ENCODE data around the gene VPS13D.

Gene VPS13D

DNA sequence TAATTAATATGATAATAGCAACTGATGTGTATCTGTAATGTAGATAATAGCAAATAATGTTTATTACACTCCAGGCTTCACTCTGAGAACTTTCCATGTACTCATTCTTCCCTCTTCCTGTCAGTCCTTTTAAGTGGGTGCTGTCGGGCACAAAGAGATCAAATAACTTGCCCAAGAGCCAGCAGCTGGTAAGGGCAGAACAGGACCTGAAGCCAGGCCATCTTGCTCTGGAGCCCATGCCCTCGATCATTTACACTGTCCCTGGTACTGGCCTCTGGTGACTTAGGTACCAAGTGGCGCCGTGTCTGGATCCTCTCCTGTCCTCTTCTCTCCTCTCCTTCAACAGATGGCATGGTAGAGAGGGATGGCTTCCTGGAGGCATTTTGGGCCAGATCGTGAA lies 97.2 kb downstream of the VPS13D start:
- Histone ChIP-seq H3K27me3 (replicated peaks; ENCODE audit: insufficient read depth, low read length) (no peaks in the 10 kb centered on the region), H2AFZ (ENCODE audit: low read length) (no peak overlapping the region), H3K9me3 (replicated peaks; ENCODE audit: insufficient read depth, low read length) (no peaks in the 10 kb centered on the region), H3K4me2 (ENCODE audit: low read depth, low read length) (no peak overlapping the region), H3K79me2 (ENCODE audit: low read length) (no peaks in the 10 kb centered on the region), H3K9me2 (replicated peaks; ENCODE audit: insufficient read depth, low read length) (no peaks in the 10 kb centered on the region), H4K20me1 (ENCODE audit: insufficient read depth, low read length) (no peaks in the 10 kb centered on the region), H3F3A (ENCODE audit: insufficient read depth, low read length) (no peaks in the 10 kb centered on the region), H3K4me1 (ENCODE audit: low read length) (no peaks in the 10 kb centered on the region), H3K4me3 (ENCODE audit: low read length) (no peak overlapping the region), H3K9ac (ENCODE audit: low read length) (no peak overlapping the region), H3K36me3 (replicated peaks; ENCODE audit: insufficient read depth, low read length) (no peaks in the 10 kb centered on the region), H3K27ac (ENCODE audit: low read length) (no peak overlapping the region)
- TF ChIP-seq, protein P1, sequence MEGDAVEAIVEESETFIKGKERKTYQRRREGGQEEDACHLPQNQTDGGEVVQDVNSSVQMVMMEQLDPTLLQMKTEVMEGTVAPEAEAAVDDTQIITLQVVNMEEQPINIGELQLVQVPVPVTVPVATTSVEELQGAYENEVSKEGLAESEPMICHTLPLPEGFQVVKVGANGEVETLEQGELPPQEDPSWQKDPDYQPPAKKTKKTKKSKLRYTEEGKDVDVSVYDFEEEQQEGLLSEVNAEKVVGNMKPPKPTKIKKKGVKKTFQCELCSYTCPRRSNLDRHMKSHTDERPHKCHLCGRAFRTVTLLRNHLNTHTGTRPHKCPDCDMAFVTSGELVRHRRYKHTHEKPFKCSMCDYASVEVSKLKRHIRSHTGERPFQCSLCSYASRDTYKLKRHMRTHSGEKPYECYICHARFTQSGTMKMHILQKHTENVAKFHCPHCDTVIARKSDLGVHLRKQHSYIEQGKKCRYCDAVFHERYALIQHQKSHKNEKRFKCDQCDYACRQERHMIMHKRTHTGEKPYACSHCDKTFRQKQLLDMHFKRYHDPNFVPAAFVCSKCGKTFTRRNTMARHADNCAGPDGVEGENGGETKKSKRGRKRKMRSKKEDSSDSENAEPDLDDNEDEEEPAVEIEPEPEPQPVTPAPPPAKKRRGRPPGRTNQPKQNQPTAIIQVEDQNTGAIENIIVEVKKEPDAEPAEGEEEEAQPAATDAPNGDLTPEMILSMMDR (IDR thresholded peaks at IDR 0.05; ENCODE audit: low read length), result no peak
- no peak for TF ChIP-seq EZH2phosphoT487 (IDR thresholded peaks at IDR 0.05; ENCODE audit: low read length)
- no peak for TF ChIP-seq EZH2 (optimal IDR thresholded peaks at IDR 0.05; ENCODE audit: low read depth, low read length)
- DNase-seq, result no peak

DNA sequence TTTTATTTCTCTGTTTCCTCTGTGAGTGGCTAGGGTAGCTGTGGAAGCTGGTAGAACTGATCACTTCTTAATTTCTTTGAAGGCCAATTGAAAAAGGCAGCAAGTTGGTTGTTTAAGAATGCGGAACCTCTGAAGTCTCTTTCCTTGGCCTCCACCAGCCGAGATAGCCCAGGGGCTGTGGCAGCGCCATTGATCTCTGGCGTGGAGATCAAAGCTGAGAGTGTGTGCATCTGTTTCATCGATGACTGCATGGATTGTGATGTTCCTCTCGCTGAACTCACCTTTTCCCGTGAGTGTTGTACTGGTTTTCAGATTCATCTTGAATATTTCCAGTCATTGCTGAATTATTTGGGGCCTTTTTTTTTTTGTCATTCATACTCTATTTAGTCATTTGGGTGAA lies 97.7 kb downstream of the VPS13D start:
- TF ChIP-seq EZH2 (optimal IDR thresholded peaks at IDR 0.05; ENCODE audit: low read depth, low read length), result no peak
- no peak for TF ChIP-seq EZH2phosphoT487 (IDR thresholded peaks at IDR 0.05; ENCODE audit: low read length)
- TF ChIP-seq, protein P1 (IDR thresholded peaks at IDR 0.05; ENCODE audit: low read length), result no peak
- no peak overlapping the region for H3K27ac ChIP-seq (ENCODE audit: low read length)
- H2AFZ ChIP-seq (ENCODE audit: low read length), result no peak overlapping the region

DNA sequence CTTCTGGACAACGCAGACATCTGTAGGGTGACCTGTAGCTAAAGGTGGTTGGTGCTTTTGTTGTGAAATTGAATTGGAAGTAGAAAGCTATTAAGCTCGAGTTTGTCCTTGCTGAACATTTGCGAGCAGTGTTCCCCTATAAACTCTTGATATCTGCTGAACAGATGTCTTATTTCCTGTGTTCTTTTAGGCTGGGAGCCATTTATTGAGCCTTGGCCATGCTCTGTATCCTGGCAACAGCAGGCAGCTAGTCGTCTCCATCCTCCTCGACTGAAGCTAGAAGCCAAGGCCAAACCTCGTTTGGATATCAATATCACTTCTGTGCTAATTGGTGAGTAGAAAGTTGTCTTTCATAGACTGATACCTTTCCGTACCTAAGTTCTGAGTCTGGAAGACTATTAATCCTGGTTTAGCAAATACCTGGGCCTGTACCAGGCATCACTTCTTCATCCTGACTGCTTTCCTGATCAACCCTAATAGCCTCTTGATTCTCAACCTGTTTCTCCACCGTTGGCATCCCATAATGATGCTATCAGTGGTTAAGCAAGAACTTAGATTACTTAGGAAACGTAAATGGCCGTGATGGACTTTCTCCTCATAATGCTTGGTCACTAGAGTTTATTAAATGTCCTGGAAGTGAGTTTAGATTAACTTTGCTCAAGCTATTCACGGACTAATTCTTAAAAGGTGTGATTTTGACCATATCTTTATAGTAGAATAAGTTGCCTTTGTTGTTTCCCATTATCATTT lies 103.4 kb downstream of the VPS13D start:
- Histone ChIP-seq H3F3A (ENCODE audit: insufficient read depth, low read length) (no peaks in the 10 kb centered on the region), H3K9me3 (replicated peaks; ENCODE audit: insufficient read depth, low read length) (no peaks in the 10 kb centered on the region), H3K27ac (ENCODE audit: low read length) (no peak overlapping the region), H3K79me2 (ENCODE audit: low read length) (no peaks in the 10 kb centered on the region), H3K36me3 (replicated peaks; ENCODE audit: insufficient read depth, low read length) (no peaks in the 10 kb centered on the region), H3K4me2 (ENCODE audit: low read depth, low read length) (no peak overlapping the region), H3K9ac (ENCODE audit: low read length) (no peak overlapping the region), H3K4me1 (ENCODE audit: low read length) (no peaks in the 10 kb centered on the region), H3K4me3 (ENCODE audit: low read length) (no peak overlapping the region), H4K20me1 (ENCODE audit: insufficient read depth, low read length) (no peaks in the 10 kb centered on the region), H3K27me3 (replicated peaks; ENCODE audit: insufficient read depth, low read length) (no peaks in the 10 kb centered on the region), H3K9me2 (replicated peaks; ENCODE audit: insufficient read depth, low read length) (no peaks in the 10 kb centered on the region), H2AFZ (ENCODE audit: low read length) (no peak overlapping the region)
- TF ChIP-seq, protein P1 (IDR thresholded peaks at IDR 0.05; ENCODE audit: low read length), result no peak
- TF ChIP-seq EZH2phosphoT487 (IDR thresholded peaks at IDR 0.05; ENCODE audit: low read length), result no peak
- no peak for TF ChIP-seq EZH2 (optimal IDR thresholded peaks at IDR 0.05; ENCODE audit: low read depth, low read length)
- no peak for DNase-seq

More for the DNA sequence above, 97.7 kb downstream of the VPS13D start:
- DNase-seq, result no peak
- no peaks in the 10 kb centered on the region for H4K20me1 ChIP-seq (ENCODE audit: insufficient read depth, low read length)
- H3K79me2 ChIP-seq (ENCODE audit: low read length), result no peaks in the 10 kb centered on the region
- no peaks in the 10 kb centered on the region for H3K9me2 ChIP-seq (replicated peaks; ENCODE audit: insufficient read depth, low read length)
- no peaks in the 10 kb centered on the region for H3K36me3 ChIP-seq (replicated peaks; ENCODE audit: insufficient read depth, low read length)
- no peaks in the 10 kb centered on the region for H3F3A ChIP-seq (ENCODE audit: insufficient read depth, low read length)
- no peak overlapping the region for H3K9ac ChIP-seq (ENCODE audit: low read length)
- no peaks in the 10 kb centered on the region for H3K27me3 ChIP-seq (replicated peaks; ENCODE audit: insufficient read depth, low read length)
- H3K9me3 ChIP-seq (replicated peaks; ENCODE audit: insufficient read depth, low read length), result no peaks in the 10 kb centered on the region
- H3K4me1 ChIP-seq (ENCODE audit: low read length), result no peaks in the 10 kb centered on the region
- no peak overlapping the region for H3K4me3 ChIP-seq (ENCODE audit: low read length)
- no peak overlapping the region for H3K4me2 ChIP-seq (ENCODE audit: low read depth, low read length)
